Fibroblast of lung (primary cell): ENCODE measurements around the gene HK2. TPM values are rescaled to one million over a fixed set of nuclear protein-coding genes. Genes with fewer than 3 reads are reported as not detected.

ENCODE experiments used
- DNase-seq, 2 donors: peaks; one replicate each; pipeline versions ENCODE4 v3.0.0 to v3.0.0-alpha.2; 2010; ENCODE audit warnings: low read depth in 2 of 2
- H2AFZ ChIP-seq: 2 replicates; pipeline ENCODE4 v1.5.1; 2012; ENCODE audit warnings: low read length, control low read depth, inconsistent platforms
- H3K27ac ChIP-seq: 2 replicates; pipeline ENCODE4 v1.5.1; 2011; ENCODE audit warnings: low read length, control low read depth; ENCODE audit not compliant: insufficient read depth
- H3K27me3 ChIP-seq: 2 replicates; pipeline ENCODE4 v1.5.1; 2011; ENCODE audit warnings: mild to moderate bottlenecking, low read length; ENCODE audit not compliant: control insufficient read depth, insufficient read depth
- H3K36me3 ChIP-seq: 2 replicates; pipeline ENCODE4 v1.5.1; 2011; ENCODE audit warnings: low read length; ENCODE audit not compliant: control insufficient read depth, insufficient read depth
- H3K4me1 ChIP-seq: 2 replicates; pipeline ENCODE4 v1.5.1; 2011; ENCODE audit warnings: low read length; ENCODE audit not compliant: control insufficient read depth, insufficient read depth; ENCODE audit errors: extremely low read depth
- H3K4me2 ChIP-seq: 2 replicates; pipeline ENCODE4 v1.5.1; 2011; ENCODE audit warnings: low read length, control low read depth; ENCODE audit not compliant: insufficient read depth; ENCODE audit errors: extremely low read depth
- H3K4me3 ChIP-seq, 4 experiments: fragments of 200-600 bp in 1 of 4; sonication (generic) in 1 of 4; replicated peaks in 1 of 4; 2 replicates each; pipeline ENCODE4 v1.5.1; 2011 to 2016; ENCODE audit warnings: low read length in 4 of 4, low read depth in 3 of 4, mild to moderate bottlenecking in 3 of 4, control low read depth in 2 of 4, inconsistent platforms in 1 of 4, mixed read lengths in 1 of 4; ENCODE audit not compliant: insufficient read depth in 1 of 4; ENCODE audit errors: control extremely low read depth in 1 of 4
- H3K79me2 ChIP-seq: 2 replicates; pipeline ENCODE4 v1.5.1; 2012; ENCODE audit warnings: mild to moderate bottlenecking, low read length, inconsistent platforms; ENCODE audit not compliant: control insufficient read depth, insufficient read depth
- H3K9ac ChIP-seq: 2 replicates; pipeline ENCODE4 v1.5.1; 2011; ENCODE audit warnings: mild to moderate bottlenecking, low read length, control low read depth; ENCODE audit not compliant: insufficient read depth
- H3K9me3 ChIP-seq: 2 replicates; pipeline ENCODE4 v1.5.1; 2012; ENCODE audit warnings: low read depth, low read length; ENCODE audit not compliant: control insufficient read depth, insufficient read depth
- H4K20me1 ChIP-seq: 2 replicates; pipeline ENCODE4 v1.5.1; 2011; ENCODE audit warnings: low read length; ENCODE audit not compliant: control insufficient read depth, insufficient read depth; ENCODE audit errors: extremely low read depth
- EZH2 ChIP-seq: IDR thresholded peaks from 2 replicates; pipeline ENCODE4 v1.5.1; 2012; ENCODE audit warnings: low read length, control low read depth, mild to moderate bottlenecking; ENCODE audit errors: missing control alignments
- polyA plus RNA-seq, 2 donors: library from polyadenylated mRNA; depleted of rRNA in 1 of 2; stranded (reverse) in 1 of 2; unstranded in 1 of 2; fragments of >200 nt; gene quantifications; 2 replicates each; pipeline ENCODE4 v1.2.1, GENCODE V29; 2011 to 2012; ENCODE audit warnings: missing spikeins in 1 of 2
- total RNA-seq: library from RNA; depleted of rRNA; stranded (reverse); fragments of >200 nt; gene quantifications from 2 replicates; pipeline ENCODE4 v1.2.1, GENCODE V29; 2014
- TF ChIP-seq, protein P1 (sequence below), 2 donors: IDR thresholded peaks in 1 of 2; conservative IDR thresholded peaks in 1 of 2; 1 replicate in 1 of 2; 2 replicates in 1 of 2; pipeline ENCODE4 v1.5.1; 2011 to 2012; ENCODE audit warnings: low read length in 2 of 2, control low read depth in 1 of 2, inconsistent platforms in 1 of 2, low read depth in 1 of 2, mild to moderate bottlenecking in 1 of 2

HK2 gene
- total and polyA plus RNA-seq, 2 donors (not counting 1 experiment from before 2014, with no cell fraction given): 15.7 to 19.3 TPM

DNA sequence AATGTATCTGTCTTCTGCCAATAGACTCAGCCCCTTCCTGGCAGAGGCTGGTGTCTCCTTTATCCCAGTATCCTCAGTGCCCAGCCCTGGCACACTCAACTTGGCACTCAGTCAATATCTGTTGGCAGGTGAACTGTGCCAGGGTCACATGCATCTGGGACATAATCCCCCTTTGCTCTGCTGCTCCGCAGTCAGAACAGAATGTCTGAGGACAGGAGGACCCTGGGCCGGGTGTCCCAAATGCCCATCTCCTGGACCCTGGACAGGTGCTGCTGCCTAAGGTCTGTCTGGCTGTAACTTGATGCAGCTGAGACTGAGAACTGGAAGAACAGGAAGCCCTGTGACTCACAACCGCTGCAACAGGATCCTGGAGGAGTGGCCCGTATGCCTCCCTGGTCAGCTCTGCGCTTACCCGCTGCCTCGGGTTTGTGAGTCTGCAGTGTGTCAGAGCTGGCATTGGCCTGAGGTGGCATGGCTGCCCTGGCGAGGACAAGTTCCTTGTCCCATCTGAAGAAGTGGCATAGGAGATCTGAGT lies 11.4 kb downstream of the HK2 start:
- Histone ChIP-seq H3K4me2 (peak overlapping the region; percentile 73), H3K9me3 (no peaks in the 10 kb centered on the region), H3K27ac (peak overlapping the region; percentile 87), H3K79me2 (peaks cover 49% of the 10 kb centered on the region), H3K9ac (peak overlapping the region; percentile 39), H3K36me3 (no peaks in the 10 kb centered on the region), H3K4me3 (peak overlapping the region in 1 of 4 experiments; percentile 14), H3K27me3 (no peaks in the 10 kb centered on the region), H3K4me1 (peaks cover 46% of the 10 kb centered on the region), H2AFZ (no peak overlapping the region), H4K20me1 (no peaks in the 10 kb centered on the region)
- no peak for TF ChIP-seq EZH2
- TF ChIP-seq, protein P1, sequence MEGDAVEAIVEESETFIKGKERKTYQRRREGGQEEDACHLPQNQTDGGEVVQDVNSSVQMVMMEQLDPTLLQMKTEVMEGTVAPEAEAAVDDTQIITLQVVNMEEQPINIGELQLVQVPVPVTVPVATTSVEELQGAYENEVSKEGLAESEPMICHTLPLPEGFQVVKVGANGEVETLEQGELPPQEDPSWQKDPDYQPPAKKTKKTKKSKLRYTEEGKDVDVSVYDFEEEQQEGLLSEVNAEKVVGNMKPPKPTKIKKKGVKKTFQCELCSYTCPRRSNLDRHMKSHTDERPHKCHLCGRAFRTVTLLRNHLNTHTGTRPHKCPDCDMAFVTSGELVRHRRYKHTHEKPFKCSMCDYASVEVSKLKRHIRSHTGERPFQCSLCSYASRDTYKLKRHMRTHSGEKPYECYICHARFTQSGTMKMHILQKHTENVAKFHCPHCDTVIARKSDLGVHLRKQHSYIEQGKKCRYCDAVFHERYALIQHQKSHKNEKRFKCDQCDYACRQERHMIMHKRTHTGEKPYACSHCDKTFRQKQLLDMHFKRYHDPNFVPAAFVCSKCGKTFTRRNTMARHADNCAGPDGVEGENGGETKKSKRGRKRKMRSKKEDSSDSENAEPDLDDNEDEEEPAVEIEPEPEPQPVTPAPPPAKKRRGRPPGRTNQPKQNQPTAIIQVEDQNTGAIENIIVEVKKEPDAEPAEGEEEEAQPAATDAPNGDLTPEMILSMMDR (conservative IDR thresholded peaks at IDR 0.05 in 1 of 2, IDR thresholded peaks at IDR 0.05 in 1 of 2; ENCODE audit: low read depth in 1 of 2, low read length in 2 of 2): no peak
- DNase-seq: peak; percentile 87 to 93

DNA sequence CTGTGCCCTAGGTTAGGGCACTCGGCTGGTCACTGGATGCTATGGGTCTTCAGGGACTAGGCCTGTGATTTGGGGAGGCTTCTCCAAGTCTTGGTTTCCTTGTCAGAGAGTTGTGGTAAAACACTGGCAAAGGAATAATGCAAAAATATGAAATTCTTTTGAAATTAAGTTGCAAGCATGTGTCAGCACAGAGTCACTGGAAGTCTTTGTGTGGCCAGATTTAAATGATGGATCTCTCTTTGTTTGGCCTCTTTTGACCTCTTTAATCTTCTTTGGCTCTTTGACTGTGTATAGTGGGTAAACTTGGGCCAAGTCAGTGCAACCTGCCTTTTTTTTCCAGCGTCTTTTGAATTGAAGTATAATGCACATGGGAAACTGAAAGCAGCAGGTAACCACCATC lies 12.1 kb downstream of the HK2 start:
- TF ChIP-seq, protein P1 (conservative IDR thresholded peaks at IDR 0.05 in 1 of 2, IDR thresholded peaks at IDR 0.05 in 1 of 2; ENCODE audit: low read depth in 1 of 2, low read length in 2 of 2): no peak
- TF ChIP-seq EZH2: no peak
- DNase-seq: peak; percentile 38 to 45

DNA sequence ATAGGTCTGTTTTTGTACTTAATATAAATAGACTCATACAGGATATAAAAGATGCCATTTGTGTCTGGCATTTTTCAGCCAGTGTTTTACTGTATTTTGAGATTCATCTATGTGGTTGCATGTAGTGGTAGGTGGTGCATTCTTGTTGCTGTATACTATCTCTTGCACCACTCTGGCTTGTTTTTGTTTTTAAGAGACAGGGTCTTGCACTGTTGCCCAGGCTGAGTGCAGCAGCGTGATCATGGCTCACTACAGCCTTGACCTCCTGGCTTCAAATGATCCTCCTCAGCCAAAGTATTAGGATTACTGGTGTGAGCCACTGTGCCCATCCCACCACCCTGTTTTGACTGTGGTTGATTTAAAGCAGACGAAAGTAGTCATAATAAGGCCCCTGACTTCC lies 12.6 kb downstream of the HK2 start:
- H3K9ac ChIP-seq: no peak overlapping the region
- H3K27me3 ChIP-seq: no peaks in the 10 kb centered on the region
- peaks cover 53% of the 10 kb centered on the region for H3K4me1 ChIP-seq
- DNase-seq: no peak
- no peaks in the 10 kb centered on the region for H3K9me3 ChIP-seq
- H3K4me2 ChIP-seq: no peak overlapping the region
- no peaks in the 10 kb centered on the region for H3K36me3 ChIP-seq
- H2AFZ ChIP-seq: no peak overlapping the region
- no peak for TF ChIP-seq EZH2
- TF ChIP-seq, protein P1 (conservative IDR thresholded peaks at IDR 0.05 in 1 of 2, IDR thresholded peaks at IDR 0.05 in 1 of 2; ENCODE audit: low read depth in 1 of 2, low read length in 2 of 2): no peak
- H4K20me1 ChIP-seq: no peaks in the 10 kb centered on the region
- no peak overlapping the region for H3K27ac ChIP-seq
- H3K79me2 ChIP-seq: peaks cover 41% of the 10 kb centered on the region
- H3K4me3 ChIP-seq: no peak overlapping the region

More for the DNA sequence above, 12.1 kb downstream of the HK2 start:
- Histone ChIP-seq H3K4me3 (peak overlapping the region in 1 of 4 experiments; percentile 2), H3K9ac (no peak overlapping the region), H3K4me2 (peak overlapping the region; percentile 73), H3K36me3 (no peaks in the 10 kb centered on the region), H3K79me2 (peaks cover 45% of the 10 kb centered on the region), H4K20me1 (no peaks in the 10 kb centered on the region), H3K27me3 (no peaks in the 10 kb centered on the region), H3K9me3 (no peaks in the 10 kb centered on the region), H3K27ac (peak overlapping the region; percentile 87), H2AFZ (no peak overlapping the region), H3K4me1 (peaks cover 53% of the 10 kb centered on the region)
